Ascending aorta (tissue), 2 donors: Measurements from ENCODE around the gene P2RX3. TPM values are rescaled to one million over a fixed set of nuclear protein-coding genes. Genes with fewer than 3 reads are reported as not detected.

Source experiments
- DNase-seq, 2 donors: peaks; one replicate each; pipeline ENCODE4 v3.0.0-alpha.2; 2019; ENCODE audit warnings: low spot score in 2 of 2
- H3K27ac ChIP-seq, 2 donors: fragments of 200-600 bp; sonication (generic); one replicate each; pipeline ENCODE4 v1.5.1; 2016 to 2017; ENCODE audit warnings: mild to moderate bottlenecking in 1 of 2
- H3K27me3 ChIP-seq: fragments of 200-600 bp; sonication (generic); one replicate; pipeline ENCODE4 v1.5.1; 2017
- H3K36me3 ChIP-seq, 2 donors: fragments of 200-600 bp; sonication (generic); one replicate each; pipeline ENCODE4 v1.5.1; 2016
- H3K4me1 ChIP-seq, 2 donors: fragments of 200-600 bp; sonication (generic); one replicate each; pipeline ENCODE4 v1.5.1; 2016 to 2017; ENCODE audit warnings: mild to moderate bottlenecking in 1 of 2
- H3K4me3 ChIP-seq, 2 donors: fragments of 200-600 bp; sonication (generic); one replicate each; pipeline ENCODE4 v1.5.1; 2016 to 2017; ENCODE audit warnings: mild to moderate bottlenecking in 1 of 2
- H3K9me3 ChIP-seq, 2 donors: fragments of 200-600 bp; sonication (generic); one replicate each; pipeline ENCODE4 v1.5.1; 2016
- CTCF ChIP-seq, 3 experiments: fragments of 200-600 bp in 2 of 3; fragments of 450-650 bp in 1 of 3; sonication (generic) in 2 of 3; IDR thresholded peaks; one replicate each; pipeline ENCODE4 v1.5.1; 2016 to 2019; ENCODE audit warnings: antibody characterized with exemption in 3 of 3, mild to moderate bottlenecking in 1 of 3, moderate library complexity in 1 of 3
- intact Hi-C: fragments of 100-400 bp; cut with DNase I; formaldehyde crosslinking; loops from one replicate; pipeline ENCODE4 v1.15.1; 2023
- total RNA-seq: library from RNA; depleted of rRNA; stranded (reverse); fragments of >200 nt; gene quantifications from one replicate; pipeline ENCODE4 v1.1.0, GENCODE V29; 2016

Gene P2RX3
- total RNA-seq, 1 donor from 2014 or later = not detected

GRCh38 chr11:57321388-57322255 lies 16.5 kb upstream of the P2RX3 start:
- Histone ChIP-seq H3K36me3 (peaks cover 34 to 42% of the 10 kb centered on the region in 2 donors), H3K27ac (peak overlapping the region; percentile 94 to 98), H3K27me3 (no peaks in the 10 kb centered on the region), H3K4me3 (peak overlapping the region; percentile 90 to 94), H3K4me1 (peaks cover 14 to 49% of the 10 kb centered on the region in 2 donors), H3K9me3 (no peaks in the 10 kb centered on the region)
- intact Hi-C loops = loop anchor here (1.0 to 10.0 kb wide), 3 partner anchors 10 to 346 kb away; no protein-coding TSS in a partner anchor
- DNase-seq = no peak
- TF ChIP-seq CTCF (IDR thresholded peaks at IDR 0.05) = no peak

- Histone ChIP-seq H3K36me3 (peaks cover 25 to 42% of the 10 kb centered on the region in 2 donors), H3K9me3 (no peaks in the 10 kb centered on the region), H3K4me3 (peak overlapping the region; percentile 90 to 94), H3K27ac (peak overlapping the region; percentile 94 to 98), H3K27me3 (no peaks in the 10 kb centered on the region), H3K4me1 (peaks cover 14 to 46% of the 10 kb centered on the region in 2 donors)
- intact Hi-C loops = loop anchor here (1.0 to 10.0 kb wide), 3 partner anchors 11 to 345 kb away; no protein-coding TSS in a partner anchor
- TF ChIP-seq CTCF (IDR thresholded peaks at IDR 0.05) = no peak
- peak; percentile 82 to 98 for DNase-seq
These were observed 15.6 kb upstream of the P2RX3 start for GRCh38 chr11:57322256-57323166.

- Histone ChIP-seq H3K27me3 (no peaks in the 10 kb centered on the region), H3K36me3 (peaks cover 18 to 42% of the 10 kb centered on the region in 2 donors), H3K4me3 (peak overlapping the region; percentile 90 to 94), H3K9me3 (no peaks in the 10 kb centered on the region), H3K4me1 (peaks cover 12 to 38% of the 10 kb centered on the region in 2 donors), H3K27ac (peak overlapping the region; percentile 94 to 98)
- intact Hi-C loops = loop anchor here (10.0 kb wide), 1 partner anchor 171 kb away; no protein-coding TSS in a partner anchor
- no peak for TF ChIP-seq CTCF (IDR thresholded peaks at IDR 0.05)
- no peak for DNase-seq
These were observed 14.8 kb upstream of the P2RX3 start for GRCh38 chr11:57323167-57323854.

- Histone ChIP-seq H3K27me3 (no peaks in the 10 kb centered on the region), H3K36me3 (peaks cover 13 to 39% of the 10 kb centered on the region in 2 donors)
- intact Hi-C loops = loop anchor here (2.0 to 10.0 kb wide), 2 partner anchors 103 to 171 kb away; partner anchors contain the start of gene SLC43A3
These were observed 14.3 kb upstream of the P2RX3 start for GRCh38 chr11:57323855-57324153.

More at GRCh38 chr11:57323855-57324153, 14.3 kb upstream of the P2RX3 start:
- Histone ChIP-seq H3K9me3 (no peaks in the 10 kb centered on the region), H3K4me1 (peaks cover 8 to 33% of the 10 kb centered on the region in 2 donors), H3K4me3 (peak overlapping the region; percentile 90 to 94), H3K27ac (peak overlapping the region; percentile 94 to 98)
- no peak for DNase-seq
- TF ChIP-seq CTCF (IDR thresholded peaks at IDR 0.05) = no peak
